Lower lobe of right lung (tissue), 2 donors: Measurements from ENCODE around the gene LTBP1. TPM values are rescaled to one million over a fixed set of nuclear protein-coding genes. Genes with fewer than 3 reads are reported as not detected.

Experiments used
- ATAC-seq, 2 donors: fragments of 200-7000 bp; cut with Tn5 transposase; one replicate each; pipeline ENCODE4 v1.9.1; 2020 to 2022; ENCODE audit warnings: mild to moderate bottlenecking in 2 of 2, moderate library complexity in 2 of 2
- DNase-seq: peaks from one replicate; pipeline ENCODE4 v3.0.0-alpha.2; 2020
- H3K27ac ChIP-seq: fragments of 200-600 bp; one replicate; pipeline ENCODE4 v1.8.0; 2022
- H3K27me3 ChIP-seq: fragments of 200-600 bp; one replicate; pipeline ENCODE4 v1.8.0; 2022; ENCODE audit warnings: low read depth
- H3K36me3 ChIP-seq: fragments of 200-600 bp; one replicate; pipeline ENCODE4 v1.8.0; 2022; ENCODE audit warnings: mild to moderate bottlenecking
- H3K4me1 ChIP-seq: fragments of 200-600 bp; one replicate; pipeline ENCODE4 v1.8.0; 2022
- H3K4me3 ChIP-seq: fragments of 200-600 bp; one replicate; pipeline ENCODE4 v1.8.0; 2022; ENCODE audit warnings: mild to moderate bottlenecking
- H3K9me3 ChIP-seq: fragments of 200-600 bp; one replicate; pipeline ENCODE4 v1.8.0; 2022
- intact Hi-C: fragments of 100-400 bp; cut with DNase I; formaldehyde crosslinking; loops from one replicate; pipeline ENCODE4 v1.11.0; 2022
- total RNA-seq: library from RNA; stranded (reverse); fragmentation: NEBNext Ultra II Directional; extraction: Animal tissue kit (Norgen Biotek cat#: 25700); gene quantifications from one replicate; pipeline ENCODE4 v1.2.1, GENCODE V29; 2021
- TF ChIP-seq, protein P1 (sequence below): fragments of 200-600 bp; IDR thresholded peaks from one replicate; pipeline ENCODE4 v1.8.0; 2022; ENCODE audit warnings: antibody characterized with exemption, mild to moderate bottlenecking
- donor health status: DM: no; HTN: yes; CAD: no; lungs with severe emphysema.

LTBP1 gene
- total RNA-seq, 1 donor from 2014 or later: 34.7 TPM

DNA sequence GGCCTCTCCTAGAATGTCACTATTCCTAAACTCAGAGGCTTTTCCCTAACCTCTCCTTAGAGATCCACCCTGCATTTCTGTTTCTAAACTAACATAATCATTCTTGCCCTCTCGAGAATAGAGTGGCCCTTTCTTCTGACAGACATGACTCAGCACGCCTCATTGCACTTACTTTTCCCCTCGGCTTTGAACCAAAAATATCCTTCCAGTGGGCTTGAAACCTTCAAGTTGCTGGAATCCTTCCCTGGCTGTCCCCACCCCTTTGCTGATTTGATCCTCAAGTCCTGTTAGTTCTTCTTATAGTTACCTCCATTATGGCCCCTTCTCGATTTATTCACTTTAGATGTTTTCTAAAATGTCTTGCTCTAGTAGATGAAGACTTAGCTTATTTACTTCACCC is 158.0 kb downstream of the LTBP1 start:
- TF ChIP-seq, protein P1, sequence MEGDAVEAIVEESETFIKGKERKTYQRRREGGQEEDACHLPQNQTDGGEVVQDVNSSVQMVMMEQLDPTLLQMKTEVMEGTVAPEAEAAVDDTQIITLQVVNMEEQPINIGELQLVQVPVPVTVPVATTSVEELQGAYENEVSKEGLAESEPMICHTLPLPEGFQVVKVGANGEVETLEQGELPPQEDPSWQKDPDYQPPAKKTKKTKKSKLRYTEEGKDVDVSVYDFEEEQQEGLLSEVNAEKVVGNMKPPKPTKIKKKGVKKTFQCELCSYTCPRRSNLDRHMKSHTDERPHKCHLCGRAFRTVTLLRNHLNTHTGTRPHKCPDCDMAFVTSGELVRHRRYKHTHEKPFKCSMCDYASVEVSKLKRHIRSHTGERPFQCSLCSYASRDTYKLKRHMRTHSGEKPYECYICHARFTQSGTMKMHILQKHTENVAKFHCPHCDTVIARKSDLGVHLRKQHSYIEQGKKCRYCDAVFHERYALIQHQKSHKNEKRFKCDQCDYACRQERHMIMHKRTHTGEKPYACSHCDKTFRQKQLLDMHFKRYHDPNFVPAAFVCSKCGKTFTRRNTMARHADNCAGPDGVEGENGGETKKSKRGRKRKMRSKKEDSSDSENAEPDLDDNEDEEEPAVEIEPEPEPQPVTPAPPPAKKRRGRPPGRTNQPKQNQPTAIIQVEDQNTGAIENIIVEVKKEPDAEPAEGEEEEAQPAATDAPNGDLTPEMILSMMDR: no peak
- intact Hi-C loops: no loop called here
- peaks cover 4% of the 10 kb centered on the region for H3K4me1 ChIP-seq
- H3K36me3 ChIP-seq: no peaks in the 10 kb centered on the region
- no peak overlapping the region for H3K4me3 ChIP-seq
- H3K27ac ChIP-seq: no peak overlapping the region
- H3K27me3 ChIP-seq: no peaks in the 10 kb centered on the region
- no peak for ATAC-seq
- H3K9me3 ChIP-seq: no peaks in the 10 kb centered on the region
- no peak for DNase-seq

DNA sequence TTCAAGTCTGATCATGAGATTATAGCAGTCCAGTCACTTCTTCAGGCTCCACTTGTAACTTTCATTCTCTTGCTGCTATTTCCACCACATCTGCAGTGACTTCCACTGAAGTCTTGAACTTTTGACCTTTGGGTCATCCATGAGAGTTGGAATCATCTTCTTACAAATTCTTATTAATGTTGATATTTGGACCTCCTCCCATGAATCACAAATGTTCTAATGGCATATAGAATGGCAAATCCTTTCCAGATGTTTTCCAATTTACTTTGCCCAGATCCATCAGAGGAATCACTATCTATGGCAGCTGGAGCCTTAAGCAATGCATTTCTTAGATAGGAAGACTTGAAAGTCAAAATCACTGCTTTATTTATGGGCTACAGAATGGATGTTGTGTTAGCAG is 159.4 kb downstream of the LTBP1 start:
- intact Hi-C loops: no loop called here
- H3K4me3 ChIP-seq: no peak overlapping the region
- H3K27me3 ChIP-seq: no peaks in the 10 kb centered on the region
- H3K27ac ChIP-seq: no peak overlapping the region
- no peaks in the 10 kb centered on the region for H3K9me3 ChIP-seq
- no peak for ATAC-seq
- TF ChIP-seq, protein P1: no peak
- peaks cover 4% of the 10 kb centered on the region for H3K4me1 ChIP-seq
- no peak for DNase-seq
- no peaks in the 10 kb centered on the region for H3K36me3 ChIP-seq

DNA sequence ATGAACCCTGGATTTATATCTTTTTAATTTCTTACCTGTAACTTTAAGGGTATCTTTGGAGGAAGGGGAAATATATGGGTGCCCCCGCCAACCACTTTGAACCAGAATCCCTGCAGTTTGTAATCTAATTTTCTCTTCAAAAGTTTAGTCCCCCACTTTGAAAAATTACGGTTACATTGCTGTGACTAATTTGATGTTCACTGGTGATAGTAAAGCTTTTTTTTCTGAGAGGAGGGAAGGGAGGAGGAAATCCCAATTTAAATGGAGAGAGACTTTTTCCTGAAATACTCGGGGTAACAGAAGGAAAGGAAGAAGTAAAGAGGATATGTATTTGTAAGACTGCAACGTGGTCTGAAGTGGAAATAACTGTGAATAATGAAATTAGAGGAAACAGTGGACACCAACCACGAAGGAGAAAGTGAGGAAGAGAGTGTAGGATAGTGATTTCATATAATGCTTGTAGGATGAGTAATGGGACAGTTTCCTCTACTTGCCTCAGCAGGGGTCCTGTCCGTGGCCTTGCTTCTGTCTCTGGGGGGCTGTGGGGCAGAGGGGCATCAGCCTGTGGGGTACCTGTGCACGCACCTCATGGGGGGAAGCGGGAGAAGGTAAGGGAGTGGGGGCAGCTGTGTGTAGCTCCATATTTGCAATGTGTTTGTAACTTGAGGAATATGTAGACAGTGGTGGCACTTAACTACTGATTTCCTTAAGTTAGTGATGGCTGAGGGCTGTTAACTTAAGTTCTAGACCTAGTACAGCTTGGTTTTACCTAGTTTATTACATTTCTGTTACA is 161.1 kb downstream of the LTBP1 start:
- Histone ChIP-seq H3K27me3 (no peaks in the 10 kb centered on the region), H3K4me1 (peaks cover 4% of the 10 kb centered on the region), H3K27ac (no peak overlapping the region), H3K9me3 (no peaks in the 10 kb centered on the region), H3K36me3 (no peaks in the 10 kb centered on the region), H3K4me3 (no peak overlapping the region)
- TF ChIP-seq, protein P1: no peak
- intact Hi-C loops: no loop called here
- ATAC-seq (no peak), DNase-seq (no peak)

DNA sequence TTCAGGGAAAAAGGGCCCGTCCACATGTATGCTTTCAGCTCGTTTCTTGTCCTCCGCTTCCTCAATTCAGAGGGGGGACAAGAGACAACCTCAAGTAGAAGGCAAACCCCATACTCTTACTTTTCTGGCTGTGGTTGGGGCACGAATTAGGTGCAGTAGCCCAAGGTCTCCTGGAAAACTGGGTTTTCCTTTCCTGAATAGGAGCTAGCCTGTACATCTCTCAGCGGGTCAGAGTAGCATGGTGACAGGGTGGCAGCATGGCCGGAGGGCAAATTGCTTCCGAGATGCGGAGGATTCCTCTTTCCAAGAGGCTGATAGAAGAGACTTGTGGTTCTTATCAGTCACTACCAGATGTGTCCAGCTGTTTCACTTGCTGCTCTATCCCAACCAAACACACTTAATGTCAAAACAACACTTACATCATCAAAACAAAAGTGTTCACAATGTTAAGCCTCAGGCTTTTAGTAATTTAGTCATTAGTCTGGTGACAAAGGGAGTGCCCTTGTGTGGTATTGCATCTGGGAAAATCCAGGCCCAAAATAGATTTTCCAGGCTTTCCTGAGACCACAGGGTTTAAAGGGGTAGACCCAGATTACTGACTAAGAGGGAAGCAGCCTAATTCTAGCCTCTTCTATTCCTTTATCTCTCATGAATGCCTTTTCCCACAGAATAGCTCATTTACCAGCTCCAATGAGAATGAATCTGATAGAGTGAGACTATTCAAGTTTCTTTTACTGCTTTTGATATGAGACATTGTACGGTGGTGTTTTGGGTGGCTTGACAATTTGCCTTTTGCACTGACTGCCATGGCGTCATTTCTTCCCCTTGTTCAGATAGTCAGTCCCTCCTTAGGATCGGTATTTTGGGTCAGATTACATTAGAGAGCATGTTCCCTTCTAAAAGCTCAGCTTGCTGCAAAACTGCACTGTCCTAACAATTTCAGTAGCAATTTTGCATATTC is 162.0 kb downstream of the LTBP1 start:
- DNase-seq (no peak), ATAC-seq (peak; percentile 68 to 71)
- H3K27me3 ChIP-seq: no peaks in the 10 kb centered on the region
- H3K9me3 ChIP-seq: no peaks in the 10 kb centered on the region
- intact Hi-C loops: no loop called here
- peaks cover 4% of the 10 kb centered on the region for H3K4me1 ChIP-seq
- no peak overlapping the region for H3K27ac ChIP-seq
- TF ChIP-seq, protein P1: no peak
- H3K4me3 ChIP-seq: no peak overlapping the region
- no peaks in the 10 kb centered on the region for H3K36me3 ChIP-seq

DNA sequence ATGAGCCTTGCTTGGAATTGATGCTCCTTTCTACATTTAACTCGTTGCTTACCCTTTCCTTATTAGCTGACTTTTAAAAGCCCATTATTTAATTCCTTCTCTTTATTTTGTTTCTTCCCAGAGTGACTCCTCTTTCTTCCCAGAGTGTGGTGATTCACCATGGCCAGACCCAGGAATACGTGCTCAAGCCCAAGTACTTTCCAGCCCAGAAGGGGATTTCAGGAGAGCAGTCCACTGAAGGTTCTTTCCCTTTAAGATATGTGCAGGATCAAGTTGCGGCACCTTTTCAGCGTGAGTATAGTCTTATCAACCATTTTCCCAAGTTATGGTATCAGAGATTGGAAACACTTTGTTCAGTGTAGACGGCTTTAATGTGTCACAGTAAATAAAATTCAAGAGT is 163.7 kb downstream of the LTBP1 start:
- TF ChIP-seq, protein P1: no peak
- ATAC-seq (no peak), DNase-seq (no peak)
- no peaks in the 10 kb centered on the region for H3K4me1 ChIP-seq
- no peaks in the 10 kb centered on the region for H3K36me3 ChIP-seq
- no peaks in the 10 kb centered on the region for H3K27me3 ChIP-seq
- no peak overlapping the region for H3K27ac ChIP-seq
- intact Hi-C loops: no loop called here
- no peaks in the 10 kb centered on the region for H3K9me3 ChIP-seq
- no peak overlapping the region for H3K4me3 ChIP-seq
